ENCODE results near the gene KAT14. TPM values are rescaled to one million over a fixed set of nuclear protein-coding genes. Genes with fewer than 3 reads are reported as not detected.
"Not testable (repeated sequence)": the region's sequence is repeated elsewhere in the genome, so short reads cannot be mapped to it uniquely, and the experiment has no call there.

KAT14 gene
- total RNA-seq, 2 donors from 2014 or later: 35.2 to 51.0 TPM

DNA sequence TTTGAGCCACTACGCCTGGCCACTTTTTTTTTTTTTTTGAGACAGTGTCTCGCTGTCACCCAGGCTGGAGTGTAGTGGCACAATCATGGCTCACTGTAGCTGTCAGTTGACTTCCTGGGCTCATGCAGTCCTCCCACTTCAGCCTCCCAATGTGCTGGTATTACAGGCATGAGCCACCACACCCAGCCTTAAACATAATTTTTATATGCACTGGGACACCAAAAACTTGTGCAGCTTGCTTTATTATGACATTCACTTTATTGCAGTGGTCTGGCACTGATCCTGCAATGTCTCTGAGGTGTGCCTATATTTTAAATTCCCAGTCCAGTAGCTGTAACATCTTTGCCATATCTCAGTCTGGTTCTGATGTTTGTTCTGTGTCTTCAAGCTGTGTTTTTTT, 34.7 kb downstream of the KAT14 start:
- H3K27ac Mint-ChIP-seq: no peak overlapping the region
- no peak for TF ChIP-seq CTCF (conservative IDR thresholded peaks at IDR 0.05)
- WGBS, 2 experiments (ENCODE audit: insufficient coverage in 1 of 2, insufficient read length in 1 of 2): 93 to 98% methylated on average over 2 of the region's 2 CpGs
- H3K4me3 Mint-ChIP-seq: no peak overlapping the region
- H3K4me1 Mint-ChIP-seq: peaks cover 20% of the 10 kb centered on the region
- peaks cover 57% of the 10 kb centered on the region for H3K36me3 Mint-ChIP-seq (ENCODE audit: low read depth)
- Histone ChIP-seq H3K9ac (ENCODE audit: extremely low read depth, low read length, poor library complexity, severe bottlenecking) (no peak overlapping the region), H3K4me1 (ENCODE audit: control insufficient read depth, insufficient read depth, low read length) (no peaks in the 10 kb centered on the region), H3K9me3 (ENCODE audit: control insufficient read depth, low read length) (no peaks in the 10 kb centered on the region), H3K4me3 (ENCODE audit: low read length) (no peak overlapping the region), H3K27me3 (ENCODE audit: control insufficient read depth, insufficient read depth, low read length, poor library complexity, severe bottlenecking) (no peaks in the 10 kb centered on the region), H3K36me3 (ENCODE audit: control insufficient read depth, insufficient read depth, low read length) (peaks cover 24% of the 10 kb centered on the region), H3K27ac (ENCODE audit: low read depth, low read length) (no peak overlapping the region)
- H3K9me3 Mint-ChIP-seq: no peaks in the 10 kb centered on the region
- H3K27me3 Mint-ChIP-seq (ENCODE audit: insufficient read depth): no peaks in the 10 kb centered on the region
- DNase-seq: no peak

DNA sequence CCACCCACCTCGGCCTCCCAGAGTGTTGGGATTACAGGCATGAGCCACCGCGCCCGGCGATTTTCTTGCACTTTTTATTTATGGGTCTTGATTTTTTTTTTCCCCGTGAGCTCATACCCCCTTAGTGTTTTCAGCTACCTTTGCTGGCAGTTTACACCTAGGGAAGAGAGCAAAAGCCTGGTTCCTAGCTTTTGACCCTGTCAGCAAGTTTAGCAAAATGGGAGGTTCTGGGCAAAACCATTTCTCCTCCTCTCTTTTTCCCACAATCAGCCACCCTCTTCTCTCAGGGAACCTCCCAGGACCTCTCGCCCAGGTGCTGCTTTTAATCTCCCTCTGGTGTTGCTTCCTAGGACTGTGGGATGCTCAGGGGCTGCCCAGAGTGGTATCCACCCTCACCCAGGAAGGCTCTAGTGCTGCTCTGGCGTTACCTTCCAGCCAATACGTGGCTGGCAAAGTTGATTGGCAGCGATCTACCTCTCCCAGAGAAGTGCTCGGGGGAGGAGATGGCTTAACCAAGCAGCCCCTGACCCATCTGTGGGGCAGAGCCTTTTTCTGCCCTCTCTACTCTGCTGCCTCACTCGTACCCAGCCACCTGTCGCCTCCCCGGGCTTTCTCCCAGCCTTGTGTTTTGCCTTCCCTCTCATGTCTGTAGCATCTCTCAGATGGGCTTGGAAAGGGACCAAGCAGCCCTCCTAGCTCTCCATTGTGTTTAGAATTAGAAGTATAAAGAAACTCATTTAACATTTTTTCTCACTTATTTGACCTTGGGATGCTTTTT, 37.4 kb downstream of the KAT14 start:
- H3K36me3 ChIP-seq (ENCODE audit: control insufficient read depth, insufficient read depth, low read length): peaks cover 27% of the 10 kb centered on the region
- peaks cover 13% of the 10 kb centered on the region for H3K9me3 Mint-ChIP-seq
- H3K27ac ChIP-seq (ENCODE audit: low read depth, low read length): no peak overlapping the region
- H3K27ac Mint-ChIP-seq: peak overlapping the region; percentile 35
- peaks cover 66% of the 10 kb centered on the region for H3K36me3 Mint-ChIP-seq (ENCODE audit: low read depth)
- no peaks in the 10 kb centered on the region for H3K27me3 ChIP-seq (ENCODE audit: control insufficient read depth, insufficient read depth, low read length, poor library complexity, severe bottlenecking)
- peaks cover 18% of the 10 kb centered on the region for H3K9me3 ChIP-seq (ENCODE audit: control insufficient read depth, low read length)
- TF ChIP-seq CTCF (conservative IDR thresholded peaks at IDR 0.05): no peak
- peaks cover 25% of the 10 kb centered on the region for H3K4me1 Mint-ChIP-seq
- H3K4me1 ChIP-seq (ENCODE audit: control insufficient read depth, insufficient read depth, low read length): no peaks in the 10 kb centered on the region
- no peaks in the 10 kb centered on the region for H3K27me3 Mint-ChIP-seq (ENCODE audit: insufficient read depth)
- H3K9ac ChIP-seq (ENCODE audit: extremely low read depth, low read length, poor library complexity, severe bottlenecking): no peak overlapping the region
- no peak for DNase-seq
- WGBS, 2 experiments (ENCODE audit: insufficient coverage in 1 of 2, insufficient read length in 1 of 2): 93% methylated on average over 8 to 14 of the region's 14 CpGs
- no peak overlapping the region for H3K4me3 Mint-ChIP-seq
- H3K4me3 ChIP-seq (ENCODE audit: low read length): no peak overlapping the region

DNA sequence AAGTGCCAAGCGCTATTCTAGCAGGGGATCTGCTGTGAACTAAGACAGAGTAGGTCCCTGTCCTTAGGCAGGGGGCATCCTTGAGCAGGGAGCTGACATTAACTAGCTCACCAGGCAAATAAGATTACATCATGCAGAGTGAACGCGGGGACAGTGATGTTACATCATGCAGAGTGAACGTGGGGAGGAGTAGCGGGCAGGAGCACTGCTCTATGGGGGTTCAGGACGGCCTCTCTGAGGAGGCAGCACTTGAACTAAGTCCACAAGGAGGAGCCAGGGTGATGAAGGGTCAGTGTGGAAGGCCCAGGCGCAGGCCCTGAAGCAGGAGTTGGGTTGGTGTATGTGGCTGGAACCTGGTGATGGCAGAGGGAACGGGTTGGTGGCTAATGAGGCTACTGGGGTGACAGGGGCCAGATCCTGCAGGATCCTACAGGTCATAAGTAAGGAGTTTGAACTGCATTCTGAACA, 38.7 kb downstream of the KAT14 start:
- no peak overlapping the region for H3K9ac ChIP-seq (ENCODE audit: extremely low read depth, low read length, poor library complexity, severe bottlenecking)
- peak; percentile 85 for DNase-seq
- peaks cover 27% of the 10 kb centered on the region for H3K9me3 ChIP-seq (ENCODE audit: control insufficient read depth, low read length)
- H3K36me3 ChIP-seq (ENCODE audit: control insufficient read depth, insufficient read depth, low read length): peaks cover 30% of the 10 kb centered on the region
- peaks cover 64% of the 10 kb centered on the region for H3K36me3 Mint-ChIP-seq (ENCODE audit: low read depth)
- no peaks in the 10 kb centered on the region for H3K27me3 ChIP-seq (ENCODE audit: control insufficient read depth, insufficient read depth, low read length, poor library complexity, severe bottlenecking)
- H3K4me1 Mint-ChIP-seq: peaks cover 25% of the 10 kb centered on the region
- peaks cover 22% of the 10 kb centered on the region for H3K9me3 Mint-ChIP-seq
- H3K4me3 ChIP-seq (ENCODE audit: low read length): no peak overlapping the region
- H3K27ac Mint-ChIP-seq: peak overlapping the region; percentile 93
- no peaks in the 10 kb centered on the region for H3K4me1 ChIP-seq (ENCODE audit: control insufficient read depth, insufficient read depth, low read length)
- 88 to 100% methylated on average over 3 to 8 of the region's 8 CpGs for WGBS, 2 experiments (ENCODE audit: insufficient coverage in 1 of 2, insufficient read length in 1 of 2)
- no peak overlapping the region for H3K4me3 Mint-ChIP-seq
- TF ChIP-seq CTCF (conservative IDR thresholded peaks at IDR 0.05): peak; percentile 67
- H3K27me3 Mint-ChIP-seq (ENCODE audit: insufficient read depth): no peaks in the 10 kb centered on the region
- no peak overlapping the region for H3K27ac ChIP-seq (ENCODE audit: low read depth, low read length)

- Mint-ChIP-seq H3K4me1 (peaks cover 15% of the 10 kb centered on the region), H3K36me3 (ENCODE audit: low read depth) (peaks cover 77% of the 10 kb centered on the region), H3K9me3 (peaks cover 25% of the 10 kb centered on the region)
- H3K27ac ChIP-seq (ENCODE audit: low read depth, low read length); H3K27ac Mint-ChIP-seq; H3K4me3 ChIP-seq (ENCODE audit: low read length); DNase-seq; H3K27me3 ChIP-seq (ENCODE audit: control insufficient read depth, insufficient read depth, low read length, poor library complexity, severe bottlenecking); H3K4me1 ChIP-seq (ENCODE audit: control insufficient read depth, insufficient read depth, low read length); H3K27me3 Mint-ChIP-seq (ENCODE audit: insufficient read depth); H3K9ac ChIP-seq (ENCODE audit: extremely low read depth, low read length, poor library complexity, severe bottlenecking); H3K4me3 Mint-ChIP-seq: not testable (repeated sequence)
- peaks cover 64% of the 10 kb centered on the region for H3K36me3 ChIP-seq (ENCODE audit: control insufficient read depth, insufficient read depth, low read length)
- H3K9me3 ChIP-seq (ENCODE audit: control insufficient read depth, low read length): peaks cover 27% of the 10 kb centered on the region
Observed at GRCh38 chr20:18180366-18180765, 42.7 kb downstream of the KAT14 start.

Measured in endodermal cell (in vitro differentiated cells).